ENCODE measurements around the gene PTGER2.

The PTGER2 gene

GRCh38 chr14:52332269-52332668, 18.2 kb downstream of the PTGER2 start:
- Mint-ChIP-seq H3K9me3 (no peaks in the 10 kb centered on the region), H3K4me1 (peaks cover 56% of the 10 kb centered on the region), H3K27me3 (no peaks in the 10 kb centered on the region), H3K36me3 (ENCODE audit: insufficient read depth) (peaks cover 4% of the 10 kb centered on the region), H3K4me3 (no peak overlapping the region), H3K27ac (ENCODE audit: low read depth) (peak overlapping the region; percentile 11)
- ATAC-seq (replicated peaks; ENCODE audit: extremely low read depth, poor library complexity, severe bottlenecking) (no peak), DNase-seq (ENCODE audit: low spot score in 2 of 2) (no peak)

GRCh38 chr14:52333108-52333507, 19.0 kb downstream of the PTGER2 start:
- DNase-seq (ENCODE audit: low spot score in 2 of 2) (no peak), ATAC-seq (replicated peaks; ENCODE audit: extremely low read depth, poor library complexity, severe bottlenecking) (no peak)
- Mint-ChIP-seq H3K27me3 (no peaks in the 10 kb centered on the region), H3K36me3 (ENCODE audit: insufficient read depth) (no peaks in the 10 kb centered on the region), H3K9me3 (no peaks in the 10 kb centered on the region), H3K27ac (ENCODE audit: low read depth) (peak overlapping the region; percentile 11), H3K4me3 (no peak overlapping the region), H3K4me1 (peaks cover 48% of the 10 kb centered on the region)

- H3K4me1 Mint-ChIP-seq, result peaks cover 46% of the 10 kb centered on the region
- ATAC-seq (replicated peaks; ENCODE audit: extremely low read depth, poor library complexity, severe bottlenecking) (no peak), DNase-seq (ENCODE audit: low spot score in 2 of 2) (no peak)
- H3K27me3 Mint-ChIP-seq, result no peaks in the 10 kb centered on the region
- H3K9me3 Mint-ChIP-seq, result no peaks in the 10 kb centered on the region
- H3K4me3 Mint-ChIP-seq, result no peak overlapping the region
- H3K27ac Mint-ChIP-seq (ENCODE audit: low read depth), result peak overlapping the region; percentile 11
- no peaks in the 10 kb centered on the region for H3K36me3 Mint-ChIP-seq (ENCODE audit: insufficient read depth)
Measured at GRCh38 chr14:52333823-52334657, 19.9 kb downstream of the PTGER2 start.

GRCh38 chr14:52336241-52336640, 22.1 kb downstream of the PTGER2 start:
- Mint-ChIP-seq H3K36me3 (ENCODE audit: insufficient read depth) (peaks cover 1% of the 10 kb centered on the region), H3K4me1 (peaks cover 31% of the 10 kb centered on the region), H3K27ac (ENCODE audit: low read depth) (no peak overlapping the region), H3K4me3 (no peak overlapping the region), H3K27me3 (no peaks in the 10 kb centered on the region), H3K9me3 (no peaks in the 10 kb centered on the region)
- ATAC-seq (replicated peaks; ENCODE audit: extremely low read depth, poor library complexity, severe bottlenecking) (no peak), DNase-seq (ENCODE audit: low spot score in 2 of 2) (no peak)

- H3K27ac Mint-ChIP-seq (ENCODE audit: low read depth), result no peak overlapping the region
- peaks cover 1% of the 10 kb centered on the region for H3K36me3 Mint-ChIP-seq (ENCODE audit: insufficient read depth)
- peaks cover 23% of the 10 kb centered on the region for H3K4me1 Mint-ChIP-seq
- H3K27me3 Mint-ChIP-seq, result no peaks in the 10 kb centered on the region
- H3K4me3 Mint-ChIP-seq, result no peak overlapping the region
- H3K9me3 Mint-ChIP-seq, result no peaks in the 10 kb centered on the region
- DNase-seq (ENCODE audit: low spot score in 2 of 2) (no peak), ATAC-seq (replicated peaks; ENCODE audit: extremely low read depth, poor library complexity, severe bottlenecking) (no peak)
Measured at GRCh38 chr14:52338051-52338681, 24.1 kb downstream of the PTGER2 start.

- no peak for ATAC-seq (replicated peaks; ENCODE audit: extremely low read depth, poor library complexity, severe bottlenecking)
- DNase-seq (ENCODE audit: low spot score in 2 of 2), result no peak
- no peaks in the 10 kb centered on the region for H3K9me3 Mint-ChIP-seq
- H3K4me3 Mint-ChIP-seq, result no peak overlapping the region
- peaks cover 1% of the 10 kb centered on the region for H3K36me3 Mint-ChIP-seq (ENCODE audit: insufficient read depth)
- peaks cover 15% of the 10 kb centered on the region for H3K4me1 Mint-ChIP-seq
- H3K27me3 Mint-ChIP-seq, result no peaks in the 10 kb centered on the region
- H3K27ac Mint-ChIP-seq (ENCODE audit: low read depth), result no peak overlapping the region
Measured at GRCh38 chr14:52339262-52339661, 25.1 kb downstream of the PTGER2 start.

- Mint-ChIP-seq H3K36me3 (ENCODE audit: insufficient read depth) (peaks cover 1% of the 10 kb centered on the region), H3K4me3 (no peak overlapping the region), H3K4me1 (peaks cover 13% of the 10 kb centered on the region), H3K9me3 (no peaks in the 10 kb centered on the region), H3K27me3 (no peaks in the 10 kb centered on the region), H3K27ac (ENCODE audit: low read depth) (no peak overlapping the region)
- ATAC-seq (replicated peaks; ENCODE audit: extremely low read depth, poor library complexity, severe bottlenecking) (no peak), DNase-seq (ENCODE audit: low spot score in 2 of 2) (no peak)
Measured at GRCh38 chr14:52342849-52343596, 28.9 kb downstream of the PTGER2 start.

- no peaks in the 10 kb centered on the region for H3K9me3 Mint-ChIP-seq
- no peaks in the 10 kb centered on the region for H3K27me3 Mint-ChIP-seq
- H3K4me3 Mint-ChIP-seq, result no peak overlapping the region
- ATAC-seq (replicated peaks; ENCODE audit: extremely low read depth, poor library complexity, severe bottlenecking) (no peak), DNase-seq (ENCODE audit: low spot score in 2 of 2) (no peak)
- H3K36me3 Mint-ChIP-seq (ENCODE audit: insufficient read depth), result no peaks in the 10 kb centered on the region
- H3K27ac Mint-ChIP-seq (ENCODE audit: low read depth), result no peak overlapping the region
- H3K4me1 Mint-ChIP-seq, result peaks cover 34% of the 10 kb centered on the region
Measured at GRCh38 chr14:52346778-52347177, 32.7 kb downstream of the PTGER2 start.

- H3K4me3 Mint-ChIP-seq, result no peak overlapping the region
- H3K27ac Mint-ChIP-seq (ENCODE audit: low read depth), result no peak overlapping the region
- DNase-seq (ENCODE audit: low spot score in 2 of 2), result no peak
- no peaks in the 10 kb centered on the region for H3K9me3 Mint-ChIP-seq
- H3K27me3 Mint-ChIP-seq, result no peaks in the 10 kb centered on the region
- no peak for ATAC-seq (replicated peaks; ENCODE audit: extremely low read depth, poor library complexity, severe bottlenecking)
- peaks cover 49% of the 10 kb centered on the region for H3K4me1 Mint-ChIP-seq
- peaks cover 3% of the 10 kb centered on the region for H3K36me3 Mint-ChIP-seq (ENCODE audit: insufficient read depth)
Measured at GRCh38 chr14:52348279-52348678, 34.2 kb downstream of the PTGER2 start.

GRCh38 chr14:52348776-52349175, 34.7 kb downstream of the PTGER2 start:
- no peak for ATAC-seq (replicated peaks; ENCODE audit: extremely low read depth, poor library complexity, severe bottlenecking)
- Mint-ChIP-seq H3K36me3 (ENCODE audit: insufficient read depth) (peaks cover 3% of the 10 kb centered on the region), H3K4me1 (peaks cover 54% of the 10 kb centered on the region), H3K9me3 (no peaks in the 10 kb centered on the region), H3K27ac (ENCODE audit: low read depth) (peak overlapping the region; percentile 29), H3K4me3 (no peak overlapping the region), H3K27me3 (no peaks in the 10 kb centered on the region)
- no peak for DNase-seq (ENCODE audit: low spot score in 2 of 2)

GRCh38 chr14:52349731-52350130, 35.6 kb downstream of the PTGER2 start:
- Mint-ChIP-seq H3K36me3 (ENCODE audit: insufficient read depth) (peaks cover 3% of the 10 kb centered on the region), H3K4me1 (peaks cover 62% of the 10 kb centered on the region), H3K9me3 (no peaks in the 10 kb centered on the region), H3K4me3 (no peak overlapping the region), H3K27me3 (no peaks in the 10 kb centered on the region), H3K27ac (ENCODE audit: low read depth) (peak overlapping the region; percentile 29)
- no peak for DNase-seq (ENCODE audit: low spot score in 2 of 2)
- no peak for ATAC-seq (replicated peaks; ENCODE audit: extremely low read depth, poor library complexity, severe bottlenecking)

- ATAC-seq (replicated peaks; ENCODE audit: extremely low read depth, poor library complexity, severe bottlenecking), result no peak
- Mint-ChIP-seq H3K36me3 (ENCODE audit: insufficient read depth) (peaks cover 3% of the 10 kb centered on the region), H3K27ac (ENCODE audit: low read depth) (peak overlapping the region; percentile 81)
Measured at GRCh38 chr14:52350445-52350844, 36.3 kb downstream of the PTGER2 start.

More at GRCh38 chr14:52350445-52350844, 36.3 kb downstream of the PTGER2 start:
- Mint-ChIP-seq H3K9me3 (no peaks in the 10 kb centered on the region), H3K27me3 (no peaks in the 10 kb centered on the region), H3K4me3 (no peak overlapping the region), H3K4me1 (peaks cover 68% of the 10 kb centered on the region)
- no peak for DNase-seq (ENCODE audit: low spot score in 2 of 2)
